Stomach smooth muscle (tissue), 2 donors: ENCODE data around the gene SCAF8.
"Not testable (repeated sequence)": the region's sequence is repeated elsewhere in the genome, so short reads cannot be mapped to it uniquely, and the experiment has no call there.

Experiments used
- H3K27ac ChIP-seq: one replicate; pipeline ENCODE4 v1.7.0; 2013; ENCODE audit warnings: mild to moderate bottlenecking, low read length, inconsistent platforms
- H3K27me3 ChIP-seq, 2 donors: one replicate each; pipeline ENCODE4 v1.7.0; 2013; ENCODE audit warnings: low read length in 2 of 2; ENCODE audit not compliant: insufficient read depth in 2 of 2, control insufficient read depth in 1 of 2
- H3K36me3 ChIP-seq, 2 donors: one replicate each; pipeline ENCODE4 v1.7.0; 2013; ENCODE audit warnings: low read length in 2 of 2; ENCODE audit not compliant: control insufficient read depth in 2 of 2, insufficient read depth in 2 of 2
- H3K4me1 ChIP-seq: one replicate; pipeline ENCODE4 v1.7.0; 2013; ENCODE audit warnings: low read length; ENCODE audit not compliant: control insufficient read depth, insufficient read depth
- H3K4me3 ChIP-seq, 2 donors: one replicate each; pipeline ENCODE4 v1.7.0; 2013; ENCODE audit warnings: low read length in 2 of 2
- H3K9ac ChIP-seq, 2 donors: one replicate each; pipeline ENCODE4 v1.7.0; 2013; ENCODE audit warnings: low read length in 2 of 2, mild to moderate bottlenecking in 1 of 2
- H3K9me3 ChIP-seq, 2 donors: one replicate each; pipeline ENCODE4 v1.7.0; 2013; ENCODE audit warnings: low read length in 2 of 2; ENCODE audit not compliant: control insufficient read depth in 2 of 2
- donor health status: healthy.
- donor health status: Pancreatic carcinoma.

Gene SCAF8

DNA sequence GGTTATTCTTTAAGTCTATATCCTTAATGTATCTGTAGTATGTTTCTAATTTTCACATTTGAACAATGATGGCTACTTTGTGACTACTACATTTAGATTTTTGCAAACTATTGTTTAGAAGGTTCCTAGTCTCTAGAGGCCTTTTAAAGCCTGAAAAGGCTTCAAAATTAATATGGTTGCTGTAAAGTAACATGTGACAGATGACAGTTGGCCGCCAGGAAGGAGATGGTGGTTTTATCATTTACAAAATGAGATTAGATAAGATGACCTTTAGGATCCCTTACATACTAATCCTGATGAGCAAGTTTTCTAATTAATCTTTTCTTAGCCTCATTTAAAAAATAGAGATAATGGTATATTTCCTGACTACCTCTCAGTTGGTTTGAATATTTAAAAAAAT is 18.8 kb downstream of the SCAF8 start:
- Histone ChIP-seq H3K9ac (no peak overlapping the region), H3K9me3 (no peaks in the 10 kb centered on the region), H3K36me3 (no peaks in the 10 kb centered on the region), H3K27ac (no peak overlapping the region), H3K27me3 (no peaks in the 10 kb centered on the region), H3K4me1 (no peaks in the 10 kb centered on the region), H3K4me3 (no peak overlapping the region)

DNA sequence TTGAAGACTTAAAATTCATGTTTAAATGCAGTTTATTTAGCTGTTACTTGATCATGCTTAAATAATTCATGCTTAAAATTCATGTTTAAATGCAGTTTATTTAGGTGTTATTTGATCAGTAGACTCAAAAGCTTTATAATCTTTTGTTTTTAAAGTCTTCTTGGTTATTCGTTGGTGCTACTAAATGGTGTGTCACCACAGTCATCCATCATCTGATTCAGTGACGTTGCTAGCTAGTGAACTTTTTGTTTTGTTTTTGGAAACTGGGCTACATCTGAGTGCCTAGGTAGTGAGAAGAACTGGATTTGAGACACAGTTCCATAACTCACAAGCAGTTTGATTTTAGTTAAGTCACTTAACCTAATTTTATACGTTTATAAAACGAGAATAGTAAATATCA is 20.9 kb downstream of the SCAF8 start:
- peaks cover 4% of the 10 kb centered on the region for H3K4me1 ChIP-seq
- H3K27ac ChIP-seq = no peak overlapping the region
- H3K27me3 ChIP-seq = no peaks in the 10 kb centered on the region
- no peak overlapping the region for H3K4me3 ChIP-seq
- no peaks in the 10 kb centered on the region for H3K9me3 ChIP-seq
- H3K9ac ChIP-seq = no peak overlapping the region
- H3K36me3 ChIP-seq = no peaks in the 10 kb centered on the region

DNA sequence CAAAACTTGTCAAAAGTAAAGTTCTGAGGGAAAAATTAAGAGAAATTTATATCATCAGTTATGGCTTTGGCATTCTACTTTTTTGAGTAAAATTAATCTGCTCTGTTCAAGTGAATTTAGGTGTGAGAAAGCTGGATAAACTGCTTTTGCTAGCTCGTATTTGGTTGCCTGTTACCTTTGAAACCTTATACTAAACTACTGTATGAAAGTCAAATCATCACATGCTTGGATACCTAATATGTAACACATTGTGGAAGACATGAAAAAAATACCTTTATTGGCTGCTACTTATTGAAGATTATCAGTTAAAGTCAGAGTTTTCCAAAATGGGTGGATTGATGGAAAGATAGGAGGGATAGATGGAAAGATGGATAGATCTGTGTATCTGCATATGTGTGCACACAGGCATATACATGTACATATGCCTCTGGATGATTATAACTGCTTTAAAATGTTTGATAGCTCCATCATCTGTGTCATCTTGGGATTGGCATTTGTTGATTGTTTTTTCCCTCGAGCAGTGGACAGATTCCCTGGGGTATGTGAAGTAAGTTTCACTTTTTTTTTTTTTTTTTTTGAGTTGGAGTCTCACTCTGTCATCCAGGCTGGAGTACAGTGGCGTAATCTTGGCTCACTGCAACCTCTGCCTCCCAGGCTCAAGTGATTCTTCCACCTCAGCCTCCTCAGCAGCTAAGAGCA is 24.3 kb downstream of the SCAF8 start:
- H3K4me3 ChIP-seq = no peak overlapping the region
- no peaks in the 10 kb centered on the region for H3K9me3 ChIP-seq
- no peaks in the 10 kb centered on the region for H3K27me3 ChIP-seq
- H3K36me3 ChIP-seq = no peaks in the 10 kb centered on the region
- no peak overlapping the region for H3K27ac ChIP-seq
- H3K9ac ChIP-seq = no peak overlapping the region
- peaks cover 4% of the 10 kb centered on the region for H3K4me1 ChIP-seq

DNA sequence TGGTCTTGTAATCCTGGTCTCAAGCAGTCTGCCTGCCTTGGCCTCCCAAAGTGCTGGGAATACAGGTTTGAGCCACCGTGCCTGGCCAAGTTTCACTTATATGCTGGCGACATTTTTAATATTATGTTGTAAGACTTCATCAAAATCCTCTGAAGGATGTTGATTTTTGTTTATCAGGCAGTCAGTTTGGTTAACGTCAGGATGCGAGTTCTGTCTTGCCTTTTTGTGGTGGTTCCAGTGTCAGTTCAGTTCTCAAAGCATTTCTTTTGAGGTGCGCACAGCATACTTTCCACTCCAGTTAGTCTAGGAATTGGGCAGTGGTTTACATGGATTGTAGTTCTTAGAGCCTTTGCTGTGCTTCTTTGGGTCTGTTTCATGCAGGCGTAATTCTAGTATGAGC is 24.9 kb downstream of the SCAF8 start:
- Histone ChIP-seq H3K9ac (no peak overlapping the region), H3K9me3 (no peaks in the 10 kb centered on the region), H3K27me3 (no peaks in the 10 kb centered on the region), H3K4me1 (peaks cover 4% of the 10 kb centered on the region), H3K27ac (no peak overlapping the region), H3K36me3 (no peaks in the 10 kb centered on the region), H3K4me3 (no peak overlapping the region)

DNA sequence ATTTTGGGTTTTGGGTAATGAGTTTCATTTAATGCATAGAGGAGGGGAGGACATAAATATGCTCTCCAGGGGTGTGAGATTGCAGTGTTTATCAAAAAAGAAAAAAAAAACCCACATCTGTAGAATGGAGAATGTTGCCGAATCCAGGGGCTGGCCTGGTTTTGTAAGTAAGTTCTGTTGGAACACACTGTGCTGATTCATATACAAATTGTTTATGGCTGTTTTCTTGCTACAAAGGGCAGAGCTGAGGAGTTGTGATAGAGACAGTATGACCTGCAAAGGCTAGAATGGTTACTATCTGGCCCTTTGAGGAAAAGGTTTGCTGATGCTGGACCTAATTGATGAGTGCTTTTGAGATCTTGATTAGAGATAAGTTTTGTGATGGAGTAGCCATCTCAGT is 30.4 kb downstream of the SCAF8 start:
- H3K27ac ChIP-seq = no peak overlapping the region
- H3K36me3 ChIP-seq = no peaks in the 10 kb centered on the region
- H3K27me3 ChIP-seq = no peaks in the 10 kb centered on the region
- H3K9me3 ChIP-seq = no peaks in the 10 kb centered on the region
- H3K9ac ChIP-seq = no peak overlapping the region
- H3K4me3 ChIP-seq = no peak overlapping the region
- H3K4me1 ChIP-seq = peaks cover 14% of the 10 kb centered on the region

DNA sequence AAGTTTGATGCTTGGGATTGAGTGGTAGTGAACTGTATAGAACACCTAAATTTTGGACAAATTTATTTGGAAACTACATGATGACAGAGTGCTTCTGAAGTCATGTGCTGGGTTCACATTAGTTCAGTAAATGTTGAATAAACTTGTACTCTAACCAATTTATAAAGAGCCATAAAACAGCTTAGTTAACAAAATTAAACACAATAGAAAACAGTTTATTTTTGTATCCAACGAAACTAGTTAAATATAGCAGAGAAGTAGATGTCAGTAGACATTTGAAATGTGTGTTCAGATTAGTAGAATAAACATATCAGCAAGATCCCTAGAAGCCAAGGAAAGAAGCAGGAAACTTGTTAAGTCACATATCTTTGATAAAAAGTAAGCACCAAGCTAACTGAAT is 32.1 kb downstream of the SCAF8 start:
- Histone ChIP-seq H3K36me3 (no peaks in the 10 kb centered on the region), H3K9ac (no peak overlapping the region), H3K27me3 (no peaks in the 10 kb centered on the region), H3K4me1 (peaks cover 14% of the 10 kb centered on the region), H3K9me3 (no peaks in the 10 kb centered on the region), H3K27ac (no peak overlapping the region), H3K4me3 (no peak overlapping the region)

DNA sequence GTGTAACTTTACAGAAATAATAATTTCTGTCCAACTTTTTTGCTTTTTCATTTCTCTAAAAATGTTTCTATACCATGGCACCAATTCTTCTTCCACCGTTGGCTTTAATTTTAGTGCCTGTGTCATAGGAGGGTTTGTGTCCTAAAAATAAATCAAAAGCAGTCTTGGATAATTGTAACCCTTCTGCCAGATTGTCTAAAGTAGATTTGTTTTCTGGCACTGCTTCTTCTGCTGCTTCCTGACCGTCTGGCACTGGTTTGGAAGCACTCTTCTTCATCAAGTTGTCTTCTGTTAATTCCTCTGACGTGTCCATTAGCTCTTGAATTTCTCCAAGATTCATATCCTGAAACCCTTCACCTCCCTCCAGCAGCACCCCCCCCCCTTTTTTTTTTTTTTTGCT is 33.1 kb downstream of the SCAF8 start:
- H3K36me3 ChIP-seq = no peaks in the 10 kb centered on the region
- H3K9me3 ChIP-seq = no peaks in the 10 kb centered on the region
- peaks cover 17% of the 10 kb centered on the region for H3K4me1 ChIP-seq
- no peak overlapping the region for H3K27ac ChIP-seq
- H3K27me3 ChIP-seq = no peaks in the 10 kb centered on the region
- no peak overlapping the region for H3K9ac ChIP-seq
- H3K4me3 ChIP-seq = no peak overlapping the region

DNA sequence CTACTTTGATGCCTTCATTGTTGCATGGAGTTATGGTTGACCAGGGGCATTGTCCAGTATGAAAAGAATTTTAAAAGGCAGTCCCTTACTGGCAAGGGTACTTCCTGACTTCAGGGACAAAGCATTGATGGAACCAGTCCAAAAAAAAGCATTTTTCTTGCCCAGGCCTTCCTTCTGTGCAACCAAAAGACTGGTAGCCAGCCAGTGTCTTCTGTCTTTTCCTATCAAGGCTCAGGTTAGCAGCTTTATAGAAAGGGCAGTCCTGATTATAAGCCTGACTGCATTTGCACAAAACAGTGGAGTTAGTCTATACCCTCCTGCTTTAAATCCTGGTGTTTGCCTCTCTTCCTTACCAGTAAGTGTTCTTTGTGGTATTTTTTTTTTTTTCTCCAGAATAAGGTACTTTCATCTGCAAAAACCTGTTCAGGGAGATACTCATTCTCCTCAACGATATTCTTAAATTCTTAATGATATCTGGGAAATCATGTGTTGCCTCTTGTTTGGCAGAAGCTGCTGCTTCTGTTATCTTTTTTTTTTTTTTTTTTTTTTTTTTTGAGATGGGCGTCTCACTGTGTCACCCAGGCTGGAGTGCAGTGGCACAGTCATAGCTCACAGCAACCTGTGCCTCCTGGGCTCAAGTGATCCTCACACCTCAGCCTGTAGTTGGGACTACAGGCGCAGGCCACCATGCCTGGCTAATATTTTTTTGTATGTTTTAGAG is 33.9 kb downstream of the SCAF8 start:
- Histone ChIP-seq H3K36me3 (no peaks in the 10 kb centered on the region), H3K27ac (no peak overlapping the region), H3K9me3 (no peaks in the 10 kb centered on the region), H3K9ac (no peak overlapping the region), H3K4me1 (peaks cover 17% of the 10 kb centered on the region), H3K4me3 (no peak overlapping the region), H3K27me3 (no peaks in the 10 kb centered on the region)

DNA sequence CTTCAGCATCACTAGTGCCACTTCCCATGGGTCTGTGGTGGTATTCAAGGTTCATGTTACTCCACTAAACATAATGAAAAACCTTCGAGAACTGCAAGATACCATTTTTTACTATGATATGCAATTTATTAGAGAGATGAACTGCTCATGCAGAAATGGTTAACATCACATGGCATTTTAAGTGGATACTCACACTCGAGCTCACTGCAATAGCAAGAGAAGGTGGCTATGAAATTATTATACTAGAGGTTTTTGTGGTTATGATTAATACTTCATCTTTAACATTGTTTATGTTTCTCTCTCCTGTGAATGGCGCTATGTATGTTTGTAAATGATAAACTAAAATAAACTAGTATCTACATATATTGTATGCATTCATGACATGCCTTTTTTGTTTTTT is 35.1 kb downstream of the SCAF8 start:
- Histone ChIP-seq H3K27ac (no peak overlapping the region), H3K4me1 (peaks cover 17% of the 10 kb centered on the region), H3K27me3 (no peaks in the 10 kb centered on the region)

DNA sequence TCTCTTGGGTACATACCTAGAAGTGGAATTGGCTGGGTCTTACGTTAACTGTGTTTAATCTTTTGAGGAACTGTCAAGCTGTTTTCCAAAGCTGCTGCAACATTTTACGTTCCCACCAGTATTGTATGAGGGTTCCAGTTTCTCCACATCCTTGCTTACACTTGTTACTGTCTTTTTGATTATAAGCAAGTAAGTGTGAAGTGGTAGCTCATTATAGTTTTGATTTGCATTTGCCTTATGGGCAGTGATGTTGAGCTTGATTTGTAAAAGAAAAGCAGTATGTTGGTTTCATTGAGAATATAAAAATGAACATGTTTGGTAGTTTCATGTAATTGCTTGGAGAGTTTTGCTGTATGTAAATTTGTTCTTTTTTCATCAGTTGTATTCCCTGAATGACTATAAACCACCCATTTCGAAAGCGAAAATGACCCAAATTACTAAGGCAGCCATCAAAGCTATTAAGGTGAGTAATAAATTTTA is 40.4 kb downstream of the SCAF8 start:
- no peak overlapping the region for H3K27ac ChIP-seq
- H3K9ac ChIP-seq = no peak overlapping the region
- H3K4me3 ChIP-seq = no peak overlapping the region
- no peaks in the 10 kb centered on the region for H3K27me3 ChIP-seq
- no peaks in the 10 kb centered on the region for H3K9me3 ChIP-seq
- H3K36me3 ChIP-seq = no peaks in the 10 kb centered on the region
- peaks cover 3% of the 10 kb centered on the region for H3K4me1 ChIP-seq

More for the DNA sequence above, 35.1 kb downstream of the SCAF8 start:
- Histone ChIP-seq H3K36me3 (no peaks in the 10 kb centered on the region), H3K9ac (no peak overlapping the region), H3K4me3 (no peak overlapping the region), H3K9me3 (no peaks in the 10 kb centered on the region)

DNA sequence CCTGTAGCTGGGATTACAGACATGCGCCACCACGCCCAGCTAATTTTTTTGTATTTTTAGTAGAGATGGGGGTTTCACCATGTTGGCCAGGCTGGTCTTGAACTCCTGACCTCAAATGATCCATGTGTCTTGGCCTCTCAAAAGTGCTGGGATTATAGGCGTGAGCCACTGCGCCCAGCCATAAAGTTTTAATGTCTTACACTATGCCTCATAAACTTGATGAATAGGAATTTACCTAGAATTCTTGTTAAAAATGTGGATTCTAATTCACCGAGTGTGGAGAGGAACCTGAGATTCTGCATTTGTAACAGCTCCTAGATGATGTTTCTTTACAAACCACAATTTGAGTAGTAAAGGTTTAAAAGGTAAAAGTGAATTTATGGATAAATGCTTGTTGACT is 45.9 kb downstream of the SCAF8 start:
- H3K9ac ChIP-seq, H3K4me1 ChIP-seq, H3K36me3 ChIP-seq, H3K27ac ChIP-seq, H3K4me3 ChIP-seq, H3K27me3 ChIP-seq, H3K9me3 ChIP-seq: not testable (repeated sequence)
